HCT116 (cell line): ENCODE results near the gene RBM12. TPM values are rescaled to one million over a fixed set of nuclear protein-coding genes. Genes with fewer than 3 reads are reported as not detected.

Source experiments
- ATAC-seq: fragments of 200-7000 bp; cut with Tn5 transposase; 2 replicates; pipeline ENCODE4 v1.9.1; 2020; ENCODE audit warnings: mild to moderate bottlenecking, moderate library complexity
- BruUV-seq: library from RNA; stranded (reverse); fragments of 400-500 nt; replicated peaks from 2 replicates; lab custom pipeline; 2021; lab: Mats Ljungman, UMichigan
- CTCF ChIA-PET: fragments of 300-600 bp; sonication (Branson Sonifier 250); formaldehyde crosslinking; loops from one replicate; lab custom pipeline; 2021; ENCODE audit warnings: antibody characterized with exemption; lab: Charles Lee
- POLR2A ChIA-PET: fragments of 300-600, 350-600 bp; sonication (Branson Sonifier 250); formaldehyde crosslinking; loops from one replicate; lab custom pipeline; 2021; ENCODE audit warnings: antibody characterized with exemption; lab: Charles Lee
- RAD21 ChIA-PET, 2 experiments: fragments of 300-600 bp; sonication (Branson Sonifier 250); formaldehyde crosslinking; loops; one replicate each; lab custom pipeline; 2023; ENCODE audit warnings: low total read pairs in 2 of 2; ENCODE audit not compliant: uncharacterized antibody in 2 of 2, unreplicated experiment in 2 of 2, low non-redundant PET in 1 of 2; lab: Charles Lee
- DNase-seq: peaks from one replicate; pipeline ENCODE4 v3.0.0-alpha.2; 2010; ENCODE audit warnings: low read depth, low spot score
- H2AFZ ChIP-seq: fragments of 200-600 bp; shearing (Covaris generic), sonication (generic); 2 replicates; pipeline ENCODE4 v1.6.1; 2017; ENCODE audit warnings: low read depth, mixed run types, mixed read lengths, antibody characterized with exemption, low read length; ENCODE audit not compliant: poor library complexity, severe bottlenecking
- H3K27ac ChIP-seq: 2 replicates; pipeline ENCODE4 v1.5.1; 2012; ENCODE audit warnings: low read depth, low read length
- H3K27me3 ChIP-seq: fragments of 200-600 bp; sonication (generic); 2 replicates; pipeline ENCODE4 v1.6.1; 2016; ENCODE audit warnings: mixed run types, low read length, mixed read lengths; ENCODE audit not compliant: insufficient read depth
- H3K36me3 ChIP-seq, 2 experiments: fragments of 200-500 bp in 1 of 2; fragments of 200-600 bp in 1 of 2; sonication (Bioruptor generic) in 1 of 2; sonication (generic) in 1 of 2; 2 replicates each; pipeline versions ENCODE4 v1.5.1 to v1.6.1; 2014 to 2016; ENCODE audit warnings: low read length in 2 of 2, inconsistent platforms in 1 of 2, mixed read lengths in 1 of 2, mixed run types in 1 of 2; ENCODE audit not compliant: insufficient read depth in 2 of 2, control insufficient read depth in 1 of 2
- H3K4me1 ChIP-seq, 2 experiments: fragments of 200-600 bp in 1 of 2; sonication (generic) in 1 of 2; 2 replicates each; pipeline versions ENCODE4 v1.5.1 to v1.6.1; 2012 to 2017; ENCODE audit warnings: low read length in 2 of 2, inconsistent platforms in 1 of 2, mild to moderate bottlenecking in 1 of 2, mixed read lengths in 1 of 2, mixed run types in 1 of 2, moderate library complexity in 1 of 2; ENCODE audit not compliant: insufficient read depth in 2 of 2, control insufficient read depth in 1 of 2
- H3K4me2 ChIP-seq: fragments of 200-600 bp; sonication (generic); 2 replicates; pipeline ENCODE4 v1.6.1; 2017; ENCODE audit warnings: mixed run types, low read length, mixed read lengths
- H3K4me3 ChIP-seq, 2 experiments: fragments of 200-600 bp in 1 of 2; sonication (generic) in 1 of 2; replicated peaks in 1 of 2; 2 replicates each; pipeline ENCODE4 v1.5.1; 2011 to 2016; ENCODE audit warnings: low read length in 2 of 2, control low read depth in 1 of 2, low read depth in 1 of 2, mild to moderate bottlenecking in 1 of 2, mixed read lengths in 1 of 2, mixed run types in 1 of 2
- H3K79me2 ChIP-seq: fragments of 200-600 bp; sonication (generic); 2 replicates; pipeline ENCODE4 v1.6.1; 2017; ENCODE audit warnings: mild to moderate bottlenecking, mixed run types, low read length, moderate library complexity, mixed read lengths; ENCODE audit not compliant: insufficient read depth
- H3K9ac ChIP-seq: fragments of 200-600 bp; sonication (generic); 2 replicates; pipeline ENCODE4 v1.6.1; 2016; ENCODE audit warnings: low read length, mixed read lengths
- H3K9me2 ChIP-seq: fragments of 200-600 bp; sonication (generic), shearing (Covaris generic); 2 replicates; pipeline ENCODE4 v1.6.1; 2017; ENCODE audit warnings: mixed run types, mild to moderate bottlenecking, moderate library complexity; ENCODE audit not compliant: insufficient read depth
- H3K9me3 ChIP-seq, 2 experiments: fragments of 200-500 bp in 1 of 2; fragments of 200-600 bp in 1 of 2; sonication (Bioruptor generic) in 1 of 2; sonication (generic) in 1 of 2; 2 replicates each; pipeline ENCODE4 v1.6.1; 2014 to 2017; ENCODE audit warnings: low read length in 2 of 2, mixed read lengths in 2 of 2, inconsistent platforms in 1 of 2, low read depth in 1 of 2, mild to moderate bottlenecking in 1 of 2, mixed run types in 1 of 2, moderate library complexity in 1 of 2; ENCODE audit not compliant: control insufficient read depth in 1 of 2, insufficient read depth in 1 of 2
- H4K20me1 ChIP-seq: fragments of 200-600 bp; sonication (generic), shearing (Covaris generic); 2 replicates; pipeline ENCODE4 v1.6.1; 2017; ENCODE audit warnings: mixed run types, mild to moderate bottlenecking, moderate library complexity; ENCODE audit not compliant: insufficient read depth
- EGR1 ChIP-seq: IDR thresholded peaks from 2 replicates; pipeline ENCODE4 v1.6.1; 2012; ENCODE audit warnings: low read depth
- POLR2AphosphoS5 ChIP-seq: IDR thresholded peaks from 2 replicates; pipeline ENCODE4 v1.6.1; 2011; ENCODE audit warnings: mild to moderate bottlenecking, low read depth, low read length, moderate library complexity
- SIN3A ChIP-seq: IDR thresholded peaks from 2 replicates; pipeline ENCODE4 v1.6.1; 2012; ENCODE audit warnings: low read depth
- TCF7L2 ChIP-seq: IDR thresholded peaks from 2 replicates; pipeline ENCODE4 v1.7.0; 2011; ENCODE audit warnings: borderline replicate concordance, inconsistent platforms; ENCODE audit not compliant: insufficient read depth, insufficient read length; ENCODE audit errors: extremely low read depth
- ZNF274 ChIP-seq: fragments of 200-500 bp; sonication (Bioruptor generic); IDR thresholded peaks from 2 replicates; pipeline ENCODE4 v1.6.1; 2014; ENCODE audit warnings: mild to moderate bottlenecking, low read depth, low read length, inconsistent platforms
- intact Hi-C: fragments of 100-400 bp; cut with micrococcal nuclease; formaldehyde crosslinking; loops from 2 replicates; pipeline ENCODE4 v1.10.0; 2022
- total RNA-seq: library from RNA; stranded (reverse); gene quantifications from one replicate; pipeline ENCODE4 v1.2.1, GENCODE V29; 2021; ENCODE audit not compliant: unreplicated experiment
- TF ChIP-seq, protein P1 (sequence below): IDR thresholded peaks from 2 replicates; pipeline ENCODE4 v1.6.1; 2012

Gene RBM12
- total RNA-seq, 1 experiment from 2014 or later = 110 TPM

DNA sequence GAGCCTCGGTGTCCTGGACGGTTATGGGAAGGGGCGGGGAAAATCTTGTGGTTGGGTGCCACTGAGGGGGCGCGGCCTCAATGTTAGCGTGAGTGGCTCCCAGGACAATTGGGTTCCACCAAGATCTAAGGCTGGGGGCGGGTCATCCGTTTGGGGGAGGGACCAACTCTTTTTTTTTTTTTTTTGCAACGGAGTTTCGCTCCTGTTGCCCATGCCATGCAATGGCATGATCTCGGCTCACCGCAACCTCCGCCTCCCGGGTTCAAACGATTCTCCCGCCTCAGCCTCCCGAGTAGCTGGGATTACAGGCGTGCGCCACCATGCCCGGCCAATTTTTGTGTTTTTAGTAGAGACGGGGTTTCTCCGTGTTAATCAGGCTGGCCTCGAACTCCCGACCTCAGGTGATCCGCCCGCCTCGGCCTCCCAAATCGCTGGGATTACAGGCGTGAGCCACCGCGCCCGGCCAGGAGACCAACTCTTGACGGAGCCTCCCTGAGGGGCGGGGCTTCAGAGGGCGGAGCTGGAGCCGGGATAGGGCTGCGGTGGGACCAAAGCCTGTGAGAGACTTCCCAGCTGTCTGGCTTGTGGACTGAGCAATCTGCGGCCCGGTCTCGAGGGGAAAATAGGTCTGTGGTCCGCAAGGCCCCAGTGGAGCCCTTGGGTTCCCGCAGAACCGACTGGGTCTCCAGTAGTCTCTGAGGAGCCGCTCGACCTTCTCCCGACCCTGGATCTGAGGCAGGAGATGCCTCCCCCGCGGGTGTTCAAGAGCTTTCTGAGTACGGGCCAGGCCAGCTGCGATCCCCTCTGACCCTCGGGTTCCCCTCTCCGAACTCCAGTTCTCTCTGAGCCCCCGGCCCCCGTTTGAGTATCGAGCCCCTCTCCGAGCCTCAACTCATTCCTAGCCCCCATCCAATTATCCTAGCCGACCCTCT lies 48.0 kb downstream of the RBM12 start:
- H3K36me3 ChIP-seq = no peaks in the 10 kb centered on the region
- H2AFZ ChIP-seq = no peak overlapping the region
- CTCF ChIA-PET = interaction anchor here (0.7 to 0.8 kb wide), 2 partner anchors 41 to 338 kb away, joined by 3 to 4 read pairs; partner anchors contain the start of gene SCAND1
- H3K9me2 ChIP-seq = no peaks in the 10 kb centered on the region
- no peaks in the 10 kb centered on the region for H3K9me3 ChIP-seq
- H3K4me3 ChIP-seq = peak overlapping the region; percentile 63 to 70
- peak overlapping the region; percentile 72 for H3K9ac ChIP-seq
- peak overlapping the region; percentile 98 for H3K4me2 ChIP-seq
- DNase-seq (peak; percentile 99), ATAC-seq (peak; percentile 55)
- TF ChIP-seq EGR1 (no peak), TCF7L2 (peak; percentile 80), ZNF274 (no peak), POLR2AphosphoS5 (peak; percentile 72), SIN3A (no peak)
- TF ChIP-seq, protein P1, sequence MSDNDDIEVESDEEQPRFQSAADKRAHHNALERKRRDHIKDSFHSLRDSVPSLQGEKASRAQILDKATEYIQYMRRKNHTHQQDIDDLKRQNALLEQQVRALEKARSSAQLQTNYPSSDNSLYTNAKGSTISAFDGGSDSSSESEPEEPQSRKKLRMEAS = no peak
- intact Hi-C loops = loop anchor here (5.0 kb wide), 1 partner anchor 74 kb away; the partner anchor contains the start of gene ERGIC3
- TSS peak; percentile 64 for BruUV-seq
- POLR2A ChIA-PET = interaction anchor here (0.7 to 1.5 kb wide), 4 partner anchors 9 to 126 kb away, joined by 3 to 6 read pairs (median 4); partner anchors contain the start of gene RBM39
- H3K27me3 ChIP-seq = no peaks in the 10 kb centered on the region
- H4K20me1 ChIP-seq = no peaks in the 10 kb centered on the region
- peaks cover 19 to 42% of the 10 kb centered on the region in 2 experiments for H3K4me1 ChIP-seq
- H3K27ac ChIP-seq = peak overlapping the region; percentile 79
- H3K79me2 ChIP-seq = 0 out of 2 replicates have a peak, but pooled peaks cover 5% of the 10 kb centered on the region
- RAD21 ChIA-PET = interaction anchor here in 1 of 2 experiments (1.1 kb wide), 1 partner anchor 376 kb away, joined by 6 read pairs; no protein-coding TSS in a partner anchor
